HG03108 (cell line): ENCODE measurements around the gene SIDT1.

ENCODE experiments used
- ATAC-seq: cut with Tn5 transposase; IDR thresholded peaks from one replicate; pipeline ENCODE4 v1.9.1; 2021; ENCODE audit warnings: moderate library complexity; ENCODE audit not compliant: unreplicated experiment

The SIDT1 gene

GRCh38 chr3:113676261-113676660 lies 143.9 kb downstream of the SIDT1 start:
- ATAC-seq, result no peak

DNA sequence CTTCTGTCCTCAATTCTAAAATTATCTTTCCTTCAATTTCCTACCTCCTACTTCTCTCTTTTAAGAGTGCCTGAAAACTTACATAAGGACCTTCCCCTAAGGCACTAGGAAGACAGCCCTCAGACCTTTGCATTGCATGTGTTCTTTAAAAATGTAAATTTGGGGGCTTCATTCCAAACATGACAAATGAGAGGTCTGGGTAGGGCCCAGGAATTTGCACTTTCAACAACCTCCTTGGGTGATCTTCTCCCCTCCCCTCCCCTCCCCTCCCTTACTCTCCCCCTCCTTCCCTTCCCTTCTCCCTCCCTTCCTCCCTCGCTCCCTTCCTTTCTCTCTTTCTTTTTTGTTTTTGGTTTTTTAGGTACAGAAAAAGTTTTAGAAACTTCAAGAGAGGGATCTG lies 145.4 kb downstream of the SIDT1 start:
- ATAC-seq, result no peak

GRCh38 chr3:113678773-113679172 lies 146.4 kb downstream of the SIDT1 start:
- ATAC-seq, result no peak
